Adrenal gland (tissue), 12 donors: ENCODE data around the gene NUP88. TPM values are rescaled to one million over a fixed set of nuclear protein-coding genes. Genes with fewer than 3 reads are reported as not detected.

Source experiments
- DNase-seq, 7 donors: peaks; one replicate each; pipeline ENCODE4 v3.0.0-alpha.2; 2019 to 2020
- H3K27ac ChIP-seq, 5 donors: fragments of 200-600 bp; sonication (generic) in 4 of 5; 1 replicate in 3 of 5; 2 replicates in 2 of 5; pipeline versions ENCODE4 v1.5.1 to v1.8.0; 2016 to 2020; ENCODE audit warnings: mild to moderate bottlenecking in 1 of 5
- H3K27me3 ChIP-seq: fragments of 200-600 bp; 2 replicates; pipeline ENCODE4 v1.8.0; 2021
- H3K36me3 ChIP-seq, 2 donors: fragments of 200-600 bp; replicated peaks in 1 of 2; 1 replicate in 1 of 2; 2 replicates in 1 of 2; pipeline versions ENCODE4 v1.5.1 to v1.8.0; 2018 to 2022
- H3K4me1 ChIP-seq, 2 donors: fragments of 200-600 bp; replicated peaks in 1 of 2; 1 replicate in 1 of 2; 2 replicates in 1 of 2; pipeline versions ENCODE4 v1.5.1 to v1.8.0; 2018 to 2021
- H3K4me3 ChIP-seq, 4 donors: fragments of 200-600 bp; sonication (generic) in 3 of 4; one replicate each; pipeline ENCODE4 v1.5.1; 2016 to 2018
- H3K9me3 ChIP-seq, 3 donors: fragments of 200-600 bp; sonication (generic) in 1 of 3; replicated peaks in 1 of 3; 1 replicate in 2 of 3; 2 replicates in 1 of 3; pipeline versions ENCODE4 v1.5.1 to v1.8.0; 2016 to 2021
- POLR2A ChIP-seq, 2 donors: fragments of 450-650 bp; IDR thresholded peaks; one replicate each; pipeline ENCODE4 v1.6.1; 2017; ENCODE audit warnings: antibody characterized with exemption in 2 of 2, mild to moderate bottlenecking in 2 of 2, moderate library complexity in 1 of 2
- WGBS, 4 donors: extraction: QIAGEN DNeasy Blood & Tissue Kit in 2 of 4; methylation state at CpG; one replicate each; pipeline versions ENCODE4 v1.1.5 to v1.1.7; 2013 to 2017; 5-methylcytosine and 5-hydroxymethylcytosine counted together
- intact Hi-C, 2 donors: fragments of 100-400 bp; cut with DNase I; formaldehyde crosslinking; loops; one replicate each; pipeline versions ENCODE4 v1.14.1 to v1.15.0; 2022 to 2023
- polyA plus RNA-seq, 3 donors: library from polyadenylated mRNA; stranded (reverse); fragments of 200-250 nt in 2 of 3; fragments of 350-450 nt in 1 of 3; fragmentation: Illumina TruSeq in 1 of 3; extraction: RNeasy Lipid Tissue Mini Kit (QIAGEN cat#74804) in 1 of 3; gene quantifications; one replicate each; pipeline ENCODE4 v1.2.3, GENCODE V29; 2013 to 2014
- total RNA-seq, 9 donors: library from RNA; depleted of rRNA in 4 of 9; stranded (reverse); fragments of >200 nt in 4 of 9; fragments of 120-200 nt in 1 of 9; fragmentation: NEBNext Ultra II Directional in 1 of 9; extraction: Animal tissue kit (Norgen Biotek cat#: 25700) in 1 of 9; gene quantifications; one replicate each; pipeline versions ENCODE4 v1.1.0 to v1.2.4, GENCODE V29; 2013 to 2023
- TF ChIP-seq, protein P1 (sequence below), 6 experiments: fragments of 450-650 bp in 4 of 6; fragments of 200-600 bp in 2 of 6; sonication (generic) in 1 of 6; IDR thresholded peaks; 1 replicate in 5 of 6; 2 replicates in 1 of 6; pipeline versions ENCODE4 v1.5.1 to v1.8.0; 2016 to 2021; ENCODE audit warnings: antibody characterized with exemption in 6 of 6, mild to moderate bottlenecking in 2 of 6, moderate library complexity in 1 of 6
- donor health status: healthy with polysubstance abuse.
- donor health status: Bipolar disorder and iron deficiency.
- donor health status: DM: yes; HTN: yes; CAD: no.
- donor health status: DM: no; HTN: no; CAD: no.
- donor health status: DM: no; HTN: no; CAD: no.
- donor health status: DM: yes; HTN: yes; CAD: no.

NUP88 gene
- total and polyA plus RNA-seq, 12 donors, result 30.8 to 137 (median 62.5) TPM

DNA sequence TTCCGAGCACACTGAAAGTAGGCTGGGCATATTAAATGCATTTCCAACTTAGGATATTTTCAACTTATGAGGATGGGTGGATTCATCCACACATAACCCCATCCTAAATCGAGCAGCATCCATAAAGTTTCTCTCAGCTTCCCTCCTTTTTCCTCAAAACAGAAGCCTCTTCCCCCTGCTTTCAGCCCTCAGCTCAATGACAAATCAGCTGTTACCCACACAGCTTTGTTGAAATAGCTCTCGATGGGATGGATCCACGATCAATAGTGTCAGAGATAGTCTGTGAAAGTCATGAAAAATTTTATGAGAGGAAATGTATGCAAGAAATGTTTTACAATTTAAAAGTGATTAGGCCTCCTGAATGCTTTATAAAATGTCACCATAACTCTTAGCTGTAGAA lies 46.8 kb upstream of the NUP88 start:
- intact Hi-C loops, result no loop called here
- no peak for DNase-seq
- WGBS, 4 donors, result 90 to 92% (median 92%) methylated on average over 4 of the region's 4 CpGs
- H3K4me3 ChIP-seq, result no peak overlapping the region
- no peaks in the 10 kb centered on the region for H3K9me3 ChIP-seq
- peaks cover 0 to 4% of the 10 kb centered on the region in 2 donors for H3K36me3 ChIP-seq
- TF ChIP-seq, protein P1, sequence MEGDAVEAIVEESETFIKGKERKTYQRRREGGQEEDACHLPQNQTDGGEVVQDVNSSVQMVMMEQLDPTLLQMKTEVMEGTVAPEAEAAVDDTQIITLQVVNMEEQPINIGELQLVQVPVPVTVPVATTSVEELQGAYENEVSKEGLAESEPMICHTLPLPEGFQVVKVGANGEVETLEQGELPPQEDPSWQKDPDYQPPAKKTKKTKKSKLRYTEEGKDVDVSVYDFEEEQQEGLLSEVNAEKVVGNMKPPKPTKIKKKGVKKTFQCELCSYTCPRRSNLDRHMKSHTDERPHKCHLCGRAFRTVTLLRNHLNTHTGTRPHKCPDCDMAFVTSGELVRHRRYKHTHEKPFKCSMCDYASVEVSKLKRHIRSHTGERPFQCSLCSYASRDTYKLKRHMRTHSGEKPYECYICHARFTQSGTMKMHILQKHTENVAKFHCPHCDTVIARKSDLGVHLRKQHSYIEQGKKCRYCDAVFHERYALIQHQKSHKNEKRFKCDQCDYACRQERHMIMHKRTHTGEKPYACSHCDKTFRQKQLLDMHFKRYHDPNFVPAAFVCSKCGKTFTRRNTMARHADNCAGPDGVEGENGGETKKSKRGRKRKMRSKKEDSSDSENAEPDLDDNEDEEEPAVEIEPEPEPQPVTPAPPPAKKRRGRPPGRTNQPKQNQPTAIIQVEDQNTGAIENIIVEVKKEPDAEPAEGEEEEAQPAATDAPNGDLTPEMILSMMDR (IDR thresholded peaks at IDR 0.05), result no peak
- no peak for TF ChIP-seq POLR2A (IDR thresholded peaks at IDR 0.05)
- H3K4me1 ChIP-seq, result peaks cover 7 to 21% of the 10 kb centered on the region in 2 donors
- H3K27me3 ChIP-seq, result no peaks in the 10 kb centered on the region
- no peak overlapping the region for H3K27ac ChIP-seq

DNA sequence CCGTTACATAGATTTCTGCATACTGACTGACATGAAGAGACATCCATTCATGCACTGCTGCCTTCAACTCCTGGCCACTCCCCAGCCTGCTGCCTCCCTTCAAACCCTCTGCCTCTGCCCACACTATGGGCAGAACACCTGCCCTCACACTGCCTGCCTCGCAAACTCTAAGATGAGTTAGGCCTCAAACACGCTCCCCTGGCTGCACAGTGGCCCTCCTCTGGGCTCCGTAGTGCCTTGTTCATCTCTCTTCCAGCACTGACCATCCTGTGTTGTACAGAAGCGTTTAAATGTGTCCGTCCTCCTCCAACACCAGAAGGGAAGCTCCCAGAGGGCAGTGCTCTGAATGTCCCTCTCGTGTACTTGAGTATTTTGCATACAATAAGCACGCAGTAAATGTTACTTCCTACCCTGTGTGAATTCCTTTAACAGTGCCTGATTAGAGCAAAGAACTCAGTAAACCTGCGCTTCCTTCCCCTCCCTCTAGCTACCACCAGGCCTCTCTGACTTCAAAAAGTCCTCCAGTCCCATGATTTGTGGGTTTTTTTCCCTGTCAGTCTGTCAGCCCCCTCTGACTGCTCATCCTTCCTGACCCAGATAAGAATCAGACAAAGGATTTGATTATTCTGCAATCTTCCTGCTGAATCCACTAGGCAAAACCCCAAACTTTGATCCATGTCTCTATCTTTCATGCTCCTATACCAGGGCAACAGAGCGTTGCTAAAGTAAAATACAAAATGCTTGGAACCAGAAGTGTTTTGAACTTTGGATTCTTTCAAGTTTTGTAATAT lies 45.5 kb upstream of the NUP88 start:
- Histone ChIP-seq H3K36me3 (peaks cover 0 to 16% of the 10 kb centered on the region in 2 donors), H3K27me3 (no peaks in the 10 kb centered on the region), H3K4me3 (no peak overlapping the region), H3K4me1 (peaks cover 7 to 21% of the 10 kb centered on the region in 2 donors), H3K9me3 (no peaks in the 10 kb centered on the region), H3K27ac (no peak overlapping the region)
- TF ChIP-seq POLR2A (IDR thresholded peaks at IDR 0.05), result no peak
- TF ChIP-seq, protein P1 (IDR thresholded peaks at IDR 0.05), result no peak
- 83 to 90% (median 87%) methylated on average over 10 of the region's 10 CpGs for WGBS, 4 donors
- no peak for DNase-seq
- intact Hi-C loops, result no loop called here

DNA sequence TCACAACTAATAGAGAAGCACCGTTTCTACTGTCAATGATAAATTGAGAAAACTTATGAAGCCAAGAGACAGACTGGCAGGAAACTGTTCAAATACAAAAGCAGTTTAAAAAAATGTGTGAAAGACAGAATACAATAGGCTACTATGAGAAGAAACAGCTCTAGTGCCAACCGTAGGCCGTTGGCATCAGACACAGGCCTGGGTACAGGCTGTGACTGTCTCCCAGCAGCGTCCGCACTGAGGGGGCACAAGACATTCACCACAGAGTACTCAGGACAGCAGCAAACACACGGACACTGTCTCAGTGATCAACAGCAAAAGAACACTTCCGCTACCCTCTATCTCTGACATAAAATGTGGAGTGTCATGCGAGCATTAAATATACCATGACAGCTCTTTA lies 27.3 kb upstream of the NUP88 start:
- no peak for TF ChIP-seq POLR2A (IDR thresholded peaks at IDR 0.05)
- TF ChIP-seq, protein P1 (IDR thresholded peaks at IDR 0.05), result no peak
- H3K4me1 ChIP-seq, result no peaks in the 10 kb centered on the region
- WGBS, 4 donors, result 82 to 93% (median 87%) methylated on average over 8 of the region's 8 CpGs
- intact Hi-C loops, result no loop called here
- no peak overlapping the region for H3K27ac ChIP-seq
- H3K36me3 ChIP-seq, result peaks cover 0 to 65% of the 10 kb centered on the region in 2 donors
- H3K9me3 ChIP-seq, result no peaks in the 10 kb centered on the region
- no peak for DNase-seq
- no peak overlapping the region for H3K4me3 ChIP-seq
- no peaks in the 10 kb centered on the region for H3K27me3 ChIP-seq

DNA sequence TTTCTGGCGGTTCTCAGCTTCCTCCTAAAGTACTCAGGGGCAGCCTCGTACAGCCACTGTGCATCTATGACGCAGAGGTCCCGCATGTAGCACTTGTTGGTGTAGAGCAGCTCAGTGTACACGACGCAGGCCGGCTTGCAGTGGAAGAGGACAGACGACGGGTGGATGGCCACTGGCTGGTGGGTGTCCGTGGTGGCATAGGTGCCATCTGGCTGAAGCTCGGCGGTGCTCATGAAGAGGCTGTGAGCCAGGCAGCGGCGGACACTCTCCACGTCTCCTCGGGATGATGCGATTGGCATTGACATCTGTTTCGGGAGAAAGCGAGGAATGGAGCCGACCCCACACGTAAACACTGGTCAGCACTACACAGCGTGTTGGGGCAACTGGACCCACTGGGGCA lies 24.7 kb upstream of the NUP88 start:
- intact Hi-C loops, result no loop called here
- WGBS, 4 donors, result 94 to 98% (median 94%) methylated on average over 15 to 22 of the region's 22 CpGs
- TF ChIP-seq POLR2A (IDR thresholded peaks at IDR 0.05), result no peak
- TF ChIP-seq, protein P1 (IDR thresholded peaks at IDR 0.05), result no peak
- no peak overlapping the region for H3K27ac ChIP-seq
- no peak for DNase-seq
- H3K4me1 ChIP-seq, result peaks cover 0 to 5% of the 10 kb centered on the region in 2 donors
- no peaks in the 10 kb centered on the region for H3K27me3 ChIP-seq
- H3K36me3 ChIP-seq, result peaks cover 0 to 49% of the 10 kb centered on the region in 2 donors
- no peaks in the 10 kb centered on the region for H3K9me3 ChIP-seq
- H3K4me3 ChIP-seq, result no peak overlapping the region
